Stimulated activated CD4-positive, alpha-beta T cell treated with anti-CD3 and anti-CD28 coated beads, Interleukin-15, amount 100 ng/mL, for 24 hours (primary cell): ENCODE measurements around the gene MYH15.
"Not testable (repeated sequence)": the region's sequence is repeated elsewhere in the genome, so short reads cannot be mapped to it uniquely, and the experiment has no call there.

Source experiments
- DNase-seq: peaks from one replicate; pipeline ENCODE4 v3.0.0-alpha.2; 2020

The MYH15 gene

DNA sequence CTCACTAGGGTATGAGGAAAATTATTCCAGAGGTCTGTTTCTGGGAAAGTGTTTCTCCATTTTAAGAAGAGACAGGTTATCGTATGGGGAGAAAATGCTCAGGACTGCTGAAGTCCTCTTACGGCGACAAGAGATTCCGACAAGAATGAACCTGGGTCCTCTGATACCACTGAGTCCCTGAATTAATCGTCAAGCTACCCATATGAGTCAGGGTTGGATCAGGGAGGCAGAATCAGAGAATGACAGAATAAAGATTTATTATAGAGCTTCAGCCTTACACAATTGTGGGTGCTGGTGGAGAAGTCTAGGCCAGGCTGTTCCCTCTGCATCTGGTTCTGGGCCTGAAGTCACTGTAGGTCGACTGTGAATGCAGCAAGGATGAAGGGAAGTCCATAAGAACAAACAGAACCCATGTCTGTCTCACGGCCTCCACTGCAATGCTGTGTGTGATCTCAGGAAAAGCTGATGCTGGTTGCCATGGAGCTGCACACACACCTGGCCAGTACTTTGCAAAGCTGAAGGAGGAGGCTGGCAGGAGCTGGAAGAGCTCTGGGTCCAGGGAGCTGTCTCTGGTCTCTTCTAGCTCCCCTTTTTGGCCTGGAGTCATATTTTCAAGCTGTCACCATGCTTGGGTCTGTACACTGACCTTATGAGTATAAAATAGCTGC is 130.1 kb downstream of the MYH15 start:
- DNase-seq: no peak

GRCh38 chr3:108378952-108379342 is 131.4 kb downstream of the MYH15 start:
- DNase-seq: not testable (repeated sequence)

GRCh38 chr3:108378153-108378951 is 132.0 kb downstream of the MYH15 start:
- no peak for DNase-seq

GRCh38 chr3:108377384-108377783 is 133.0 kb downstream of the MYH15 start:
- no peak for DNase-seq

DNA sequence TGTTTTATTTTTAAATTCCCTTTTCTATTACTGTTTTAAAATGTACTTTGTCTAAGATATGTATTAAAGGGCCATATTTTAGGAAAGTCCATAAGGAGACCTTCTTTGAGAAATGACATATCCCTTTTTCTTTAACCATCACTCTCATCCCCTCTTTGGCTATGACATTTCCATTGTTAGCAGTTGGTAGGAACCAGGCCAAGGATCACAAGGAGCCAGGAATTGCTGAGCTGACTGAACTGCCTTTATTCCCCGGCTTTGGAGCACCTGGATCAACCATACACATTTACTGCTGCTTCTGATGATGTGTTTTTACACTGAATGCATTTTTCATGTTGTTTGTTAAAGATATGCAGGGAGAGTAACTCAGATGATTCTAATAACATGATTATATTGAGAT is 134.4 kb downstream of the MYH15 start:
- no peak for DNase-seq

GRCh38 chr3:108359011-108359410 is 151.4 kb downstream of the MYH15 start:
- DNase-seq: no peak

DNA sequence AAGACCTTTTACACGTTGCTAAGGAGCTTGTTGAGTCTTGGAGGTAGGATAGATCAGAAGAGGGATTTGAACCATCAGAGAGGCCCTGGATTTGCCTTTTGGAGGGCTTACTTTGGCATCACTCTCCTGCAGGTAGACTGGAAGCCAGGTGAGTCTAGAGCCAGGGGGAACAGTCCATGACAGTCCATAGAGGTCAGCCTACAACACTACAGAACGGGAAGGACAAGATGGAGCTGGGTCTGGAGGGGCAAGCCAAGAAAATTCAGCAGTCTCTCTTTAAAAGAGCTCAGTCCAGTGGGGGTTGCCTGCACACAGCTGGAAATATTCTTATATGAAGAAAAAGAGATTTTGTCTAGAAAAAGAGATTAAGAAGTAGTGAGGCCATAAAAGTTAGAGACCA is 153.4 kb downstream of the MYH15 start:
- no peak for DNase-seq

DNA sequence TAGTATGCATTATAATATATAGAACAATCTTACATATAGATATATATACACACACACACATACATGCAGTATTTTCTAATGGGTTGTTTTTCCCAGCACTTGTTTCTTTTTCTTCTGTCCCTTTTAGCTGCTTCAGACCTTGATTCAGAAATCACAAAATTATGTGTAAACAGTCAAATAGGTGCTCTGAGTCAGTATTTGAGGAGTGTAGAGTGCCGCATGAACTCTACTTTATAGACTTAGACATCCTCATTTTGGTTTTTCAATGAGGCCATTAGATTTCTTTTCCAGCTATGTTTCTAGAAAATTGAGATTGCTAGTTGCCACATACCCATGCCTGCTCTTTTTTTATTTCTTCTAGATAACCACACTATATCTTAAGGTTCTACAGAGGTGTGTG is 155.8 kb downstream of the MYH15 start:
- no peak for DNase-seq

DNA sequence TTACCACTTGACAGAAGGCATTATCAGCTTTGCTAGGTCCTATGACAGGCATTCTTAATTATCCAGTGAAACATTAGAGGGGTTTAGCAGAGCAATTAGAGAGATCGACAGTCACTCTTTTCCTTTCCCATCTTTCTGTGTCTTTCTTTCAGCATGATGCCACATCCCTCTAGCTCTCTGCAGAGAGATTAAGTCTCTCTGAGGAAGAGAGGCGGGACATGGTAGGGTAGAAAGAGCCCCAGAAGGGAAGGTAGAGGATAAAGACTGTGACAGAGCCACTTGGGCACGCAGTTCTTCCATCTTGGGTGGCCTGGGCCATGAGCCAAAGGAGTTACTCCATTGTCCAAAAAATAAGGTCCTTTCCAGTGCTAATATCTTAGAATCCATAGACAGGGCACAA is 158.2 kb downstream of the MYH15 start:
- no peak for DNase-seq

DNA sequence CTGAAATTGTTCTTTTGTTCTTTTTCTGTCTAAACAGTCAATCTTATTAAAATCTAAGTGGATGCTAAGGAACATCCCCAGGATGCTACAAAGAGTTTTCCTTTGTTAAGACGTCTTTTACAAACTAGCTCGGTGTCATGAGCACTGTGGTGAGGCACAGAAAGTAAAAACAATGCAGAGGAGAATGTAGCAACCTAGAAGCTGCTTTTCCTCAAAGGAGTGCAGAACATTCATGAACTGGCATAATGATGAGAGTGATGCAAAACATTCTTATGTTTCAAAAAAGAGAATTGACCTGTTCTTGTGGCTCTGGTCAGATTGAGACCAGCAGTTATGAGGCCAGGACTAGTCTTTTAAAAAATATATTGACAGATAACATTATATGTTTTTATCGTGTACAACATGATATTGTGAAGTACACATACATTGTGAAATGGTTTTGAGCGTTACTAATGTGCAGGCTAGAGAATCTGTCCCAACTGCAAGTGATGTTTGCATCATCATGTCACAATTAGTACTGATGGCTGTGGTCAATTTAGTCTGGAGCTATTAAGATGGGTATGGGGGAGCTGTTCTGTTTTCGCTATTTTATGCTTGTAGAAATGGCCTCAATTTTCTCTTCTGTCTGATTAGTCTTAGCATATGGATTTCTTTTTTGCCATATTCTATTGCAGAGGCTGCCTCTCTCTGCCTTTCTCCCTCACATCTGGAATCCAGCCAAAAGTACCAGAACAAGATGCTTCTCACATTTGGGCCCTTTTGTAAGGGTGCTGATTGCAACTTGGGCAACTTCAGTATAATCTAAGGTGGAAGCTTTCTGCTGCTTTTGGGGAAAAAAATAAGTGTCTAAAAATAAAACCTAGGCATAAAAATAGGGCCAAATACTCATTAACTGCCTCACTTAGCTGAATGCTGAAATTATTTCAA is 163.8 kb downstream of the MYH15 start:
- DNase-seq: no peak

DNA sequence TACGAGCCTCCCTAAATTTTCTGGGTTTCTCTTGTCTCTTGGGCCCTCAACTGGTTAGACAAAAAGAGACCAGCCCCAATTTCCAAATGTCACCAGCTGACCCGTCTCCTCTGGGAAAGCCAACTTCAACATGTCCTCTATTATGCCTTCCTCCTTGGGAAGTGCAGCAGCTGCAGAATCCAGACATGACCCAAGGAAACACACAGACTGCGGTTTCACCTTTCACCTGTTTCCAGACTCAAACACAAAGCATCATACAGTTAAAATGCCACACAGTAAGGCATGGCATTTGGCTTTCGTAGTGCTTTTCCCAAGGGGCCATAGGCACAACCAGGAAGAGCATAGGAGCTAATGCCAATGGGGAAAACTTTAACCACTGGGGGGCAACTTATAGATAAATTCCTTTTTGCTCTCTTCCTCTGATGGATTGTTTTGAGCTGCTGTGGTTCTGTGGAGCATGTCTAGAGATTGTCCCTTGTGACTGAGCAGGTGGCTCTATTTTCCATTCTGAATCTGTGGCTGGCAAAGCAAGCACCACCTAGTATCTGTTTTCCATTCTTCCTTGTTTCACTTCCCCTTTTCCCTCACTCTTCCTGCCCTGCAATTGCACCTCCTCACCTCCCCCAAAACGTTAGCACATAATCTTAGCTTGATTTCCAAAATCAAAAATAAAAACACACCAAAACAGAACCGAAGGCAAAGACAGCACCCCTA is 164.7 kb downstream of the MYH15 start:
- no peak for DNase-seq

- no peak for DNase-seq
Observed at GRCh38 chr3:108343491-108343890, 166.9 kb downstream of the MYH15 start.

DNA sequence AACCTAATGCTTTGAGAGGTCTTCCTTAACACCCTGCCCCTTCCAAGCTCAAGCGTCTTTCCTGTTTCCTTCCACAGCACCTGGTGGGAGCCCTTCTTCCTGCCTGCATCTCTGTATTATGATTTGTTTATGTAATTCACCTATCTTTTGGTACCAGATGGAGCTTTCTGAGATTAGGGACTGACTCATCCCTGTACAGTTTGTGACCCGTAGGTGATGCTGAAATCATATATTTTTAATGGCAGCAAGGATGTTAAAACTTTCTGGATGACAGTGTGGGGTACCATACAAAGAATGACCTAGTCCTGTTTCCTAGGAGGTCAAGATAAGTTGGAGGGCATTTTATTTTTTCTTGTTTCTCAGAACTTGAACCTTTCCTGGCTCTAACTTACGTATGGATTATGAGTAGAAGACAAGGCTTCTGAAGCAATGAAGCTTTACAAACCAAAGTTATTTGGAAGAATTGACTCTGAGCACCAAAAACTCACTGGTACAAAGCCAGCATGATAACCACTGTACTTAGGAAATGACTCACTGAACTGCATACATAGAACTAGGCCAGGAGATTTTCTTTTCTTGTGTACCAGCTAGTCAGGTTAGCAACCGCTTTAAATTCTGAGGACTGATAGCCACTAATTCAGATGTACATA is 167.4 kb downstream of the MYH15 start:
- DNase-seq: no peak

- no peak for DNase-seq
Observed at GRCh38 chr3:108341911-108342310, 168.5 kb downstream of the MYH15 start.

DNA sequence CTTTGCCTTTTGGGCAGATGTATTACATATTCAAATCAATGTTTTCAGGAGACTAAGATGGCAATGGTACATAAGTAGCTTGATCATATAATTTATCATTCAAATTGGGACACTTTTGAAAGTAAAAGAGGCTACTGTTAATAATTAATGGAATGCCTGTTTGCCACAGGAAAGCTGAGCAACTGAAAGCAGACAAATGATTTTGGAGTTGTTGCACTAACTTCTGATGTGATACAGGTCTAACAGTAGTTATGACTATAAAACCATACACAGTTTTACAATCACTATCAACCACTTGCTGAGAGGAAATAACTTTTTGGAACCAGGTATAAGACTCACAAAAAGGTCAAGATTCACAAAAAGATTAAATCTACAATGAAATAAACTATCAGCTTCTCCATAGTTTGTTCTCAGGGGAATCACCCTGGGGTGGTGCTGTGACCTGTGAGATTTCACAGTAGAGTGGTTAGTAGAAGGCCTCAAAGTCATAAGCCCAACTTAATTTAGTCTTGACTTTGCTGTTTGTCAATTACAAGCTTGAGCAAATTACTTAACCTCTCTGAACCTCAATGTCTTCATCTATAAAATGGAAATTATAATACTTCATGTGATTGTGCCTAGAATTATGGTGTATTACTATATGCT is 171.4 kb downstream of the MYH15 start:
- DNase-seq: no peak

DNA sequence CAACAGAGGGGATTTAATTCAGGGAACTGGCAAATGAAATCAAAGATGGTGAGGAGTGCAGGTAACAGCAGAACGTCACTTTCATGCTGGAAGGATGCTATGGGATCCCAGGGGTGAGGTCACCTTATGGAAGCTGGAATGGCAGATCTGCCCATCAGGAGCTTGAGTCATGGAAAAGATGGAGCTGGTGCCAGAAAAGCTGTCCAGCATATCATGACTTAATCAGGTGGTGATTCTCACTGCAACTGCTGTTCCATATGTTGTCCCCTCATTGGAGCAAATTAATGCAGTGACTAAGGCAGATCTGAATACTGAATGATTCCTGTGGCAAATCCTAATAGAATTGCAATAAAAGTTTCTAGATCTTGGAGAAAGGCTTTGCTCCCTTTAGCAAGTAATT is 175.7 kb downstream of the MYH15 start:
- DNase-seq: no peak

- DNase-seq: no peak
Observed at GRCh38 chr3:108333961-108334360, 176.4 kb downstream of the MYH15 start.

DNA sequence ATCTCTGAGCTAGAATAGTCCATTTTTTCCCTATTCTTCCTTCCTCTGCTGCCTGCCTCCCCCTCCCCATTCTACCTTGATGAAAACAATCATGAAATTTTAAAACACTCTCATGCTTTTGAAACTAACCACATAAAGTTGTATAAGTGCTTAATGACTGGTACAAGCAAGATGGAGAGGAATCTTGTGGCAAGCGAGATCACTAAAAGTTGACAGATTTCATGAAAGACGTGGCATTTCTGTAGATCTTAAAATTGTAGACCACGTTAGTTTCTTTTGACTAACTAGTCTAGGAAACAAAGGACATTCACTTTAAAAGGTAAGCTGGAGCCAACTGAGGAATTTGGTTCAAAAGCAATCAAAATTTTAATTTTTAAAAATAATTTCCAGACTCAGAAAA is 178.6 kb downstream of the MYH15 start:
- no peak for DNase-seq
